Measurements from ENCODE around the gene PHAX.
"Not testable (repeated sequence)": the region's sequence is repeated elsewhere in the genome, so short reads cannot be mapped to it uniquely, and the experiment has no call there.

The PHAX gene

DNA sequence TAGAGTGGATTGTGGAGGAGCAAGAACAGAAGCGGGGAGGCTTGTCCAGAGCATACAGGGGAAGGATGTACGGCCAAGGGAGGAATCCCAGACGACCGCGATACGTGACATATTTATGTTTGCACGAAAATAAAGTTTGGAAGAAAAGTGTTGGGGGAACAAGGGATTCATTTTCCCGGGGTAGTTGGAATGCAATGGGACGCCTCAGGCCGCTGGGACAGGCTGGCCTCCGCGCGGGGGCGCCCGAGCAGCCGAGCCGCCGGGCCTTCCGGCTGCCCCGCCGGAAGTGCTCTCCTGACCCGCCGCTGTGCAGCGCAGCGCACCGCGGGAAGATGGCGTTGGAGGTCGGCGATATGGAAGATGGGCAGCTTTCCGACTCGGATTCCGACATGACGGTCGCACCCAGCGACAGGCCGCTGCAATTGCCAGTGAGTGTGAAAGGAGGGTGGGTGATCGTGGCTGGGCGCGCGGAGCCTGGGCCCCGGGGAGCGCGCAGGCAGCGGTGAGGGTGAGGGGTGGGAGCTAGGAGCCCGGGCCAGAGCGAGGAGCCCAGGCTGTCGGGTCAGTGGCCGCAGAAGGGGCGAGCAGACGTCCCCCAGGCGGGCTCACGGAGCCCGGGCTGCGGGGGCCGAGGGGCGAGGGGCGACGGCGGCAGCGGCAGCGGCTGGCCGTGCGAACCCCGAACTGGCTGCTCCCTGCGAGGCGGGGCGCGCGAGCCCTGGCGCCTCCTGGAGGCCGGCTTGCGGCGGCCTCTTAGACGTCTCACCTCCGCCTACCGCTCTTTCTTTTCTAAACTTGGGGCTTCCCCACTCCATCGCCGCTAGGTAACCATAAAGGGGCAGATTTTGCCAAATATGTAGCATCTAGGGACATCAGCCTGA is at the start of gene PHAX:
PHAX (plus strand) TSS at position 317 of the 881 bp plus-strand sequence; CDS start at position 333, 16 bp downstream.
- peak; percentile 85 for TF ChIP-seq CTCF (IDR thresholded peaks at IDR 0.05; ENCODE audit: low read depth, low read length)
- H3K4me3 ChIP-seq (ENCODE audit: low read depth, low read length): peak within 1 kb of the TSS; percentile 75

DNA sequence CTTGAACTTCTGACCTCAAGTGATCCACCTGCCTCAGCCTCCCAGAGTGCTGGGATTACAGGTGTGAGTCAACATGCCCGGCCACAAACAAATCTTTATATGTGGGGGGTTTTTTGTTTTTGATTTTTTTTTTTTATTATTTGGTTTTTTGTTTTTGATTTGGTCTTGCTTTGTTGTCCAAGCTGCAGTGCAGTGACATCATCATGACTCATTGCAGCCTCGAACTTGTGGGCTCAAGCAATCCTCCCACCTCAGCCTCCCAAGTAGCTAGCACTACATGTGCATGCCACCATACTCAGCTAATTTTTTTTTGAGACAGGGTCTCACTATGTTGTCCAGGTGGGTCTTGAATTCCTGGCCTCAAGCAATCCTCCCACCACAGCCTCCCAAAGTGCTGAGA is 48.1 kb upstream of the PHAX start:
- no peak overlapping the region for H3K4me3 ChIP-seq (ENCODE audit: low read depth, low read length)
- TF ChIP-seq CTCF (IDR thresholded peaks at IDR 0.05; ENCODE audit: low read depth, low read length): no peak

GRCh38 chr5:126555101-126555500 is 45.6 kb upstream of the PHAX start:
- not testable (repeated sequence) for H3K4me3 ChIP-seq (ENCODE audit: low read depth, low read length)

- no peak overlapping the region for H3K4me3 ChIP-seq (ENCODE audit: low read depth, low read length)
- no peak for TF ChIP-seq CTCF (IDR thresholded peaks at IDR 0.05; ENCODE audit: low read depth, low read length)
Observed at GRCh38 chr5:126561908-126562307, 38.8 kb upstream of the PHAX start.

GRCh38 chr5:126562823-126563222 is 37.9 kb upstream of the PHAX start:
- TF ChIP-seq CTCF (IDR thresholded peaks at IDR 0.05; ENCODE audit: low read depth, low read length): no peak
- no peak overlapping the region for H3K4me3 ChIP-seq (ENCODE audit: low read depth, low read length)

GRCh38 chr5:126568206-126568755 is 32.5 kb upstream of the PHAX start:
- TF ChIP-seq CTCF (IDR thresholded peaks at IDR 0.05; ENCODE audit: low read depth, low read length): no peak
- H3K4me3 ChIP-seq (ENCODE audit: low read depth, low read length): no peak overlapping the region

DNA sequence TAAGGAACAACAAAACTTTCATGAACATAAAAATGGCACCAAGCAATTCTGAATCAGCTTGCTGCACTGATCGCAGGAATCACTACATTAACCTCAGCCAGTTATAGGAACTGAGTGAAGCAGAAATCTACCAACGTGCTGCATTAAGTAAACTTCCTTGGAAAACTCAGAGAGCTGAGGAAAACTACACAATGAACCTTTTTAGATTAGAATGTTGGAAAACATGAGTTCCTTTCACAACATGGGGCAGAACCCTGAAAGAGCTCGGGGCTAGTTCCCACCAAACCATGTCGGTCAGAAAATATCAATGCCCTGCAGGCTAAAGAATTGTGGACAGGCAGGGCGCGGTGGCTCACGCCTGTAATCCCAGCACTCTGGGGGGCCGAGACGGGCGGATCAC is 25.1 kb upstream of the PHAX start:
- H3K4me3 ChIP-seq (ENCODE audit: low read depth, low read length): no peak overlapping the region
- no peak for TF ChIP-seq CTCF (IDR thresholded peaks at IDR 0.05; ENCODE audit: low read depth, low read length)

Measured in WI38 (cell line).